ENCODE data around the gene BPIFB4. TPM values are rescaled to one million over a fixed set of nuclear protein-coding genes. Genes with fewer than 3 reads are reported as not detected.

Gene BPIFB4
- total RNA-seq, 1 donor from 2014 or later: not detected

DNA sequence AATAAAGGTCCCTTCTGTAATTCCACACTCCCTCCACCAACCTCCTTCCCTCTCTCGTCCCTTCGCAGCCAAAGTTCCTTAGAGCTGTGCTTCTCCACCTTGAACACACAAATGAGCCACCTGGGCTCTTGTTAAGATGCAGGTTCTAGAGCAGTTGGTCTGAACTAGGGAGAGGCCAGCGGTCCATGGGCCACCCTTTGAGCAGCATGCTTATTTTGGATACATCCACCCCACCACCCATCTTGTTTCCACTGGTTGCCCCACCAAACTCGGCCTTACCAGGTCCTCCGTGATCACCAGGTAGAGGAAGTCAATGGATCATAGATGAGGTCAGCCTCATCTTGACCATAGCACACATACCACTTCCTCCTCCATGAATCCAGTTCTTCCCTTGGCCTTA, 81.2 kb downstream of the BPIFB4 start:
- no peaks in the 10 kb centered on the region for H3K9me3 ChIP-seq
- no peaks in the 10 kb centered on the region for H3K27me3 ChIP-seq
- intact Hi-C loops (cut with DNase I): no loop called here
- H3K27ac ChIP-seq: no peak overlapping the region
- H3K36me3 ChIP-seq: no peaks in the 10 kb centered on the region
- H3K4me1 ChIP-seq: no peaks in the 10 kb centered on the region
- no peak overlapping the region for H3K4me3 ChIP-seq
- no peak for DNase-seq (ENCODE audit: low spot score in 2 of 2)
- no peak for TF ChIP-seq CTCF (IDR thresholded peaks at IDR 0.05)

Other genes with a start within 250 kb of the BPIFB4 start
- not detected for gene EFCAB8, start 220.7 kb upstream of the BPIFB4 start, total RNA-seq
- gene SUN5, start 75.2 kb upstream of the BPIFB4 start, total RNA-seq: not detected
- gene BPIFB2, start 71.9 kb upstream of the BPIFB4 start, total RNA-seq: not detected
- gene BPIFB6, start 48.0 kb upstream of the BPIFB4 start, total RNA-seq: not detected
- not detected for gene BPIFB3, start 25.7 kb upstream of the BPIFB4 start, total RNA-seq
- gene BPIFA2, start 88.5 kb downstream of the BPIFB4 start, total RNA-seq: not detected
- gene BPIFA3, start 137.7 kb downstream of the BPIFB4 start, total RNA-seq: not detected
- gene BPIFA1, start 156.4 kb downstream of the BPIFB4 start, total RNA-seq: not detected
- not detected for gene BPIFB1, start 203.6 kb downstream of the BPIFB4 start, total RNA-seq